Heart right ventricle (tissue), 16 donors: ENCODE measurements around the gene SLC12A3. TPM values are rescaled to one million over a fixed set of nuclear protein-coding genes. Genes with fewer than 3 reads are reported as not detected.

Experiments
- ATAC-seq, 8 donors: fragments of 200-7000 bp; cut with Tn5 transposase; one replicate each; pipeline ENCODE4 v1.9.1; 2020; ENCODE audit warnings: mild to moderate bottlenecking in 8 of 8, moderate library complexity in 8 of 8, moderate number of reproducible peaks in 1 of 8
- DNase-seq, 2 donors: peaks; one replicate each; pipeline ENCODE4 v3.0.0-alpha.2; 2020
- H3K27ac ChIP-seq, 10 donors: fragments of 200-600 bp; sonication (generic) in 2 of 10; one replicate each; pipeline versions ENCODE4 v1.5.0 to v1.8.0; 2020 to 2022; ENCODE audit warnings: mild to moderate bottlenecking in 3 of 10
- H3K27me3 ChIP-seq, 7 donors: fragments of 200-600 bp; one replicate each; pipeline ENCODE4 v1.8.0; 2021 to 2022; ENCODE audit warnings: mild to moderate bottlenecking in 2 of 7
- H3K36me3 ChIP-seq, 9 donors: fragments of 200-600 bp; sonication (generic) in 1 of 9; one replicate each; pipeline versions ENCODE4 v1.5.0 to v1.8.0; 2020 to 2022; ENCODE audit warnings: mild to moderate bottlenecking in 2 of 9
- H3K4me1 ChIP-seq, 9 donors: fragments of 200-600 bp; sonication (generic) in 1 of 9; one replicate each; pipeline versions ENCODE4 v1.5.0 to v1.8.0; 2020 to 2022; ENCODE audit warnings: mild to moderate bottlenecking in 4 of 9
- H3K4me3 ChIP-seq, 10 donors: fragments of 200-600 bp; sonication (generic) in 2 of 10; one replicate each; pipeline versions ENCODE4 v1.5.0 to v1.8.0; 2020 to 2022; ENCODE audit warnings: mild to moderate bottlenecking in 7 of 10, moderate library complexity in 2 of 10
- H3K9me3 ChIP-seq, 11 donors: fragments of 200-600 bp in 10 of 11; sonication (generic) in 2 of 11; one replicate each; pipeline versions ENCODE4 v1.5.0 to v1.8.0; 2013 to 2022; ENCODE audit warnings: mild to moderate bottlenecking in 2 of 11, control low read depth in 1 of 11, moderate library complexity in 1 of 11
- CTCF ChIP-seq, 9 donors: fragments of 200-600 bp; sonication (generic) in 2 of 9; IDR thresholded peaks; one replicate each; pipeline versions ENCODE4 v1.5.0 to v1.8.0; 2021 to 2022; ENCODE audit warnings: antibody characterized with exemption in 9 of 9, mild to moderate bottlenecking in 5 of 9, moderate library complexity in 1 of 9
- WGBS, 2 donors: extraction: QIAGEN DNeasy Blood & Tissue Kit; methylation state at CpG; one replicate each; pipeline ENCODE4 v1.1.7; 2013; ENCODE audit warnings: inconsistent platforms in 1 of 2; 5-methylcytosine and 5-hydroxymethylcytosine counted together
- intact Hi-C, 10 donors: fragments of 100-400 bp; cut with DNase I; formaldehyde crosslinking; loops; one replicate each; pipeline versions ENCODE4 v1.11.1 to v1.14.2; 2022
- polyA plus RNA-seq, 2 donors: library from polyadenylated mRNA; stranded (reverse); fragments of 200-250 nt; gene quantifications; one replicate each; pipeline ENCODE4 v1.2.3, GENCODE V29; 2013
- total RNA-seq, 10 donors: library from RNA; stranded (reverse); fragmentation: NEBNext Ultra II Directional in 3 of 10; extraction: Animal tissue kit (Norgen Biotek cat#: 25700) in 3 of 10; gene quantifications; one replicate each; pipeline versions ENCODE4 v1.2.1 to v1.2.4, GENCODE V29; 2021 to 2023
- donor health status: Arrhythmogenic right ventricular cardiomyopathy.
- donor health status: ischemic (EF 13 %, LVEDD 7.1; RV severe dilation, severe dysfunction).
- donor health status: healthy with polysubstance abuse.
- donor health status: DM: no; HTN: yes; CAD: no.
- donor health status: DM: no; HTN: no; CAD: no.
- donor health status: ischemic (EF 25% LVEDD 6.9; RV normal size, moderate dysfunction).
- donor health status: ischemic (EF 25% LVEDD 5.7; RV mildly dilated, moderate dysfunction).
- donor health status: healthy.
- donor health status: DM: yes; HTN: yes; CAD: no.
- donor health status: Ischemic cardiomyopathy.
- donor health status: ischemic (EF 35%, LVEDD 5.7; RV mildly dilated, moderate dysfunction).
- donor health status: nonischemic (EF 11% LVEDD 7.7; RV severe dilation, severe dysfunction).
- donor health status: DM: yes; HTN: yes; CAD: no.
- donor health status: PGD.
- donor health status: ischemic (EF 29% LVEDD 5.4; RV normal size, mild dysfunction).
- donor health status: nonischemic (EF 23%, LVEDD 6.1; RV moderate dilation, normal function).

Gene SLC12A3
- total and polyA plus RNA-seq, 12 donors, result not detected

GRCh38 chr16:56851671-56852400 lies 13.2 kb upstream of the SLC12A3 start:
- ATAC-seq (no peak), DNase-seq (no peak)
- no peak overlapping the region for H3K27ac ChIP-seq
- intact Hi-C loops, result loop anchor here in 1 of 10 donors (5.0 kb wide), 1 partner anchor 50 kb away; no protein-coding TSS in a partner anchor
- 70 to 72% methylated on average over 8 of the region's 8 CpGs for WGBS, 2 donors
- no peaks in the 10 kb centered on the region for H3K36me3 ChIP-seq
- H3K27me3 ChIP-seq, result no peaks in the 10 kb centered on the region
- peaks cover 0 to 28% (median 21%) of the 10 kb centered on the region in 9 donors for H3K4me1 ChIP-seq
- no peak for TF ChIP-seq CTCF (IDR thresholded peaks at IDR 0.05)
- H3K9me3 ChIP-seq, result no peaks in the 10 kb centered on the region
- no peak overlapping the region for H3K4me3 ChIP-seq

DNA sequence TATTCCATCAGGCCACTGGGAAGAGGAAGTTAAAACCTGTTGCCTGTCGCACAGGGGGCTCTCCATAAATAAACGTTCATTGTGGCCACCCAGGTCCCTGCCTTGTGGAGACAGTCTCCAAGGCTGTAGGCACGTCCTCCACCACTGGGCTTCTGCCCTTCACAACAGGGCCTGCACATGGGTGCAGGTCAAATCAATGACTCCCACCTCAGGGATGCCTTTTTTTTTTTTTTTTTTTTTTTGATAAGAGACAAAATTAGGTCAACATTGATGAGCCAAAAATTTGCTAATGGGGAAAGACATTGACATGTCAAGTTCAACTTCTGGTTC lies 12.6 kb upstream of the SLC12A3 start:
- Histone ChIP-seq H3K4me3 (no peak overlapping the region), H3K27ac (no peak overlapping the region), H3K9me3 (no peaks in the 10 kb centered on the region), H3K27me3 (no peaks in the 10 kb centered on the region), H3K4me1 (peaks cover 0 to 23% (median 16%) of the 10 kb centered on the region in 9 donors), H3K36me3 (no peaks in the 10 kb centered on the region)
- intact Hi-C loops, result loop anchor here in 1 of 10 donors (5.0 kb wide), 1 partner anchor 50 kb away; no protein-coding TSS in a partner anchor
- no peak for TF ChIP-seq CTCF (IDR thresholded peaks at IDR 0.05)
- no peak for DNase-seq
- 69 to 79% methylated on average over 3 of the region's 3 CpGs for WGBS, 2 donors
- ATAC-seq, result no peak

DNA sequence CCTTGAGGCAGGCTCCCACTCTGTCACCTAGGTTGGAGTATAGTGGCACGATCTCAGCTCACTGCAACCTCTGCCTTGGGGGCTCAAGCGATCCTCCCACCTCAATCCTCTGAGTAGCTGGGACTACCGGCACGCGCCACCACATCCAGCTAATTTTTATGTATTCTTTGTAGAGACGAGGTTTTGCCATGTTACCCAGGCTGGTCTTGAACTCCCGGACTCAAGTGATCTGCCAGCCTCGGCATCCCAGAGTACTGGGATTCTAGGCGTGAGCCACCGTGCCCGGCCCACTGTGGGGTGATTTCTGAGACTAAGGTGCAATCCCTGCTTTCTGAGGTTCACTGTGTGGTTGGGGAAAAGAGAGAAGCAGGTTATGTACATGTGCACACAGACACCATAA lies 12.0 kb upstream of the SLC12A3 start:
- no peaks in the 10 kb centered on the region for H3K36me3 ChIP-seq
- ATAC-seq (no peak), DNase-seq (no peak)
- H3K27ac ChIP-seq, result no peak overlapping the region
- H3K4me1 ChIP-seq, result peaks cover 0 to 17% (median 10%) of the 10 kb centered on the region in 9 donors
- no peaks in the 10 kb centered on the region for H3K9me3 ChIP-seq
- 96 to 98% methylated on average over 11 of the region's 11 CpGs for WGBS, 2 donors
- no peak overlapping the region for H3K4me3 ChIP-seq
- H3K27me3 ChIP-seq, result no peaks in the 10 kb centered on the region
- no peak for TF ChIP-seq CTCF (IDR thresholded peaks at IDR 0.05)
- intact Hi-C loops, result loop anchor here in 1 of 10 donors (5.0 kb wide), 1 partner anchor 49 kb away; no protein-coding TSS in a partner anchor

DNA sequence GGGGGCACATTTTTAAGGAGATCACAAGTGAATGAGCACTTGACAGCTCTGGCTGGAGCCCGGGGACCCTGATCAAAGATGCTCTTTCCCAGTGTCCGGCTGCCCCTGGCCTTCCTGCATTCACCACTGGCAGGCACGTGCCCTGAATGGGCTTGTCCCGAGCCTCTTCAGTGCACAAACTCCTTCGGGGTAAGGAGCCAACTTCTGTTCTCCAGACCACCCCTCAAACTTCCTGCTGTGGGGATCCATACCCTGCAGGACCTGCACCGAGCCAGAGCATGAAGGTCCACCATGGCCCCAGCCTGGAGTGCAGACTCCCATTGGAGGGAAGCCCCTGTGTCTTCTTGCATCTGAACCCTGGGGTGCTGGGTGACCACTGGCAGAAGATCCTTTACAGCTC lies 9.8 kb upstream of the SLC12A3 start:
- Histone ChIP-seq H3K27me3 (no peaks in the 10 kb centered on the region), H3K27ac (no peak overlapping the region), H3K4me1 (no peaks in the 10 kb centered on the region), H3K4me3 (no peak overlapping the region), H3K36me3 (no peaks in the 10 kb centered on the region), H3K9me3 (no peaks in the 10 kb centered on the region)
- no peak for TF ChIP-seq CTCF (IDR thresholded peaks at IDR 0.05)
- intact Hi-C loops, result no loop called here
- DNase-seq (no peak), ATAC-seq (no peak)
- WGBS, 2 donors, result 91 to 92% methylated on average over 6 of the region's 6 CpGs
